Measurements from ENCODE around the gene AKT2.

- TF ChIP-seq CTCF (IDR thresholded peaks at IDR 0.05) (no peak), POLR2A (IDR thresholded peaks at IDR 0.05) (no peak), POLR2AphosphoS5 (IDR thresholded peaks at IDR 0.05; ENCODE audit: insufficient read depth in 1 of 2, low read depth in 1 of 2) (no peak)
Observed at GRCh38 chr19:40225440-40226305, 59.5 kb downstream of the AKT2 start.

All from vagina (tissue), 2 donors.